ENCODE results near the gene GGNBP2.

The GGNBP2 gene

DNA sequence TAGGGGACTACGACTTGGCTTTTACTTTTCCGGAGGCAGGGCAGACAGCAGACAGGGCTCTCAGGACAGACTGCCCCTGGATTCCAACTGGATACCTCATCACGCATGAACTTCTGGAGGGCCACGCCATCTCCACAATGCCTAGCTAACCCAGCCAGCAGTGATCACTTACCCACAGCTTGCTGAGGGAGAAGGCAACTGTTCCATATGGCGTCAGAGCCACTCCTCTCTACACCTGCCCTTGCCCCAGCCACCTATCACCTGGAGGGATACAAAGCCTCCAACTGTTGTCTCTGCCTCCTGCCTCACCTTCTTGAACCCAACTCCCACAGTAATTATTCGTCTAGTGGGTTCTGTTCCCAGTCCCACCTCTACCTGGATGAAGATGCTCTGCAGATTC, 18.8 kb upstream of the GGNBP2 start:
- no peak for DNase-seq (ENCODE audit: low read depth in 1 of 2, low spot score in 1 of 2)
- TF ChIP-seq, protein P1, sequence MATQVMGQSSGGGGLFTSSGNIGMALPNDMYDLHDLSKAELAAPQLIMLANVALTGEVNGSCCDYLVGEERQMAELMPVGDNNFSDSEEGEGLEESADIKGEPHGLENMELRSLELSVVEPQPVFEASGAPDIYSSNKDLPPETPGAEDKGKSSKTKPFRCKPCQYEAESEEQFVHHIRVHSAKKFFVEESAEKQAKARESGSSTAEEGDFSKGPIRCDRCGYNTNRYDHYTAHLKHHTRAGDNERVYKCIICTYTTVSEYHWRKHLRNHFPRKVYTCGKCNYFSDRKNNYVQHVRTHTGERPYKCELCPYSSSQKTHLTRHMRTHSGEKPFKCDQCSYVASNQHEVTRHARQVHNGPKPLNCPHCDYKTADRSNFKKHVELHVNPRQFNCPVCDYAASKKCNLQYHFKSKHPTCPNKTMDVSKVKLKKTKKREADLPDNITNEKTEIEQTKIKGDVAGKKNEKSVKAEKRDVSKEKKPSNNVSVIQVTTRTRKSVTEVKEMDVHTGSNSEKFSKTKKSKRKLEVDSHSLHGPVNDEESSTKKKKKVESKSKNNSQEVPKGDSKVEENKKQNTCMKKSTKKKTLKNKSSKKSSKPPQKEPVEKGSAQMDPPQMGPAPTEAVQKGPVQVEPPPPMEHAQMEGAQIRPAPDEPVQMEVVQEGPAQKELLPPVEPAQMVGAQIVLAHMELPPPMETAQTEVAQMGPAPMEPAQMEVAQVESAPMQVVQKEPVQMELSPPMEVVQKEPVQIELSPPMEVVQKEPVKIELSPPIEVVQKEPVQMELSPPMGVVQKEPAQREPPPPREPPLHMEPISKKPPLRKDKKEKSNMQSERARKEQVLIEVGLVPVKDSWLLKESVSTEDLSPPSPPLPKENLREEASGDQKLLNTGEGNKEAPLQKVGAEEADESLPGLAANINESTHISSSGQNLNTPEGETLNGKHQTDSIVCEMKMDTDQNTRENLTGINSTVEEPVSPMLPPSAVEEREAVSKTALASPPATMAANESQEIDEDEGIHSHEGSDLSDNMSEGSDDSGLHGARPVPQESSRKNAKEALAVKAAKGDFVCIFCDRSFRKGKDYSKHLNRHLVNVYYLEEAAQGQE (IDR thresholded peaks at IDR 0.05; ENCODE audit: insufficient replicate concordance, low read depth), result no peak
- TF ChIP-seq POLR2AphosphoS5 (IDR thresholded peaks at IDR 0.05; ENCODE audit: low read depth) (no peak), GABPA (IDR thresholded peaks at IDR 0.05; ENCODE audit: low read depth) (no peak), SPI1 (IDR thresholded peaks at IDR 0.05; ENCODE audit: borderline replicate concordance, low read depth) (no peak)
- TF ChIP-seq, protein P2, sequence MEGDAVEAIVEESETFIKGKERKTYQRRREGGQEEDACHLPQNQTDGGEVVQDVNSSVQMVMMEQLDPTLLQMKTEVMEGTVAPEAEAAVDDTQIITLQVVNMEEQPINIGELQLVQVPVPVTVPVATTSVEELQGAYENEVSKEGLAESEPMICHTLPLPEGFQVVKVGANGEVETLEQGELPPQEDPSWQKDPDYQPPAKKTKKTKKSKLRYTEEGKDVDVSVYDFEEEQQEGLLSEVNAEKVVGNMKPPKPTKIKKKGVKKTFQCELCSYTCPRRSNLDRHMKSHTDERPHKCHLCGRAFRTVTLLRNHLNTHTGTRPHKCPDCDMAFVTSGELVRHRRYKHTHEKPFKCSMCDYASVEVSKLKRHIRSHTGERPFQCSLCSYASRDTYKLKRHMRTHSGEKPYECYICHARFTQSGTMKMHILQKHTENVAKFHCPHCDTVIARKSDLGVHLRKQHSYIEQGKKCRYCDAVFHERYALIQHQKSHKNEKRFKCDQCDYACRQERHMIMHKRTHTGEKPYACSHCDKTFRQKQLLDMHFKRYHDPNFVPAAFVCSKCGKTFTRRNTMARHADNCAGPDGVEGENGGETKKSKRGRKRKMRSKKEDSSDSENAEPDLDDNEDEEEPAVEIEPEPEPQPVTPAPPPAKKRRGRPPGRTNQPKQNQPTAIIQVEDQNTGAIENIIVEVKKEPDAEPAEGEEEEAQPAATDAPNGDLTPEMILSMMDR (IDR thresholded peaks at IDR 0.05; ENCODE audit: insufficient read depth, low read length), result no peak
- Histone ChIP-seq H3K4me3 (replicated peaks; ENCODE audit: insufficient read depth, low read length) (no peak overlapping the region), H3K27me3 (ENCODE audit: insufficient read depth, poor library complexity, severe bottlenecking) (no peaks in the 10 kb centered on the region), H3K27ac (replicated peaks) (no peak overlapping the region)

DNA sequence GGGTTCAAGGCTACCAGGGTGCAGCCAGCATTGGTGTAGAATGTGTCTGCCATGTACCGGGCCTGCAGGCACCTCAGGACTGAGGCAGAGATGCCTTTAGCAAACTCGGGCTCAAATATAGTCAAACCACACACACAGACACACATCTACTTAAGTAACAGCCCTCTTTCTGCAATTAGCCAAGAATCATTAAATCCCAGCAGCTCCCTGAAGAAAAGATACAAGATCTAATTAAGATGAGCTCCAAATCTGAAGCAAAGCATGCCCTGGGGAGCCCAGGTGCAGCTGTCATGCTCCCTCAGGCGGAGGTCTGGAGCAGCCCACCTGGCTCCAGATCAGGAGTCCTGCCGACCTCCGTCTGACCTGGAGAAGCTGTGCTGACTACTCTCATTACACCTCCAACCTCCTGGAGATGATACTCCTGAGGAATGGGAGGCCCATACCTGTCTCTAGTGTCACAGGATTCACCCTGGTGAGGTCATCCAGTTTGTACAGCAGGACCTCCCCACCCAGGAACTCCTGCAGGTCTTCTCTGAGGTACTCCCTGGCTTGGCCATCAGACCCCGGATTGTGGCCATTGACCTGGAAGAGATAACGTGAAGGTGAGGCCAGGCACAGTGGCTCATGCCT, 17.0 kb upstream of the GGNBP2 start:
- TF ChIP-seq POLR2AphosphoS5 (IDR thresholded peaks at IDR 0.05; ENCODE audit: low read depth) (no peak), GABPA (IDR thresholded peaks at IDR 0.05; ENCODE audit: low read depth) (no peak), SPI1 (IDR thresholded peaks at IDR 0.05; ENCODE audit: borderline replicate concordance, low read depth) (no peak)
- TF ChIP-seq, protein P1 (IDR thresholded peaks at IDR 0.05; ENCODE audit: insufficient replicate concordance, low read depth), result no peak
- TF ChIP-seq, protein P2 (IDR thresholded peaks at IDR 0.05; ENCODE audit: insufficient read depth, low read length), result no peak
- Histone ChIP-seq H3K27ac (replicated peaks) (no peak overlapping the region), H3K27me3 (ENCODE audit: insufficient read depth, poor library complexity, severe bottlenecking) (no peaks in the 10 kb centered on the region), H3K4me3 (replicated peaks; ENCODE audit: insufficient read depth, low read length) (no peak overlapping the region)
- DNase-seq (ENCODE audit: low read depth in 1 of 2, low spot score in 1 of 2), result no peak

DNA sequence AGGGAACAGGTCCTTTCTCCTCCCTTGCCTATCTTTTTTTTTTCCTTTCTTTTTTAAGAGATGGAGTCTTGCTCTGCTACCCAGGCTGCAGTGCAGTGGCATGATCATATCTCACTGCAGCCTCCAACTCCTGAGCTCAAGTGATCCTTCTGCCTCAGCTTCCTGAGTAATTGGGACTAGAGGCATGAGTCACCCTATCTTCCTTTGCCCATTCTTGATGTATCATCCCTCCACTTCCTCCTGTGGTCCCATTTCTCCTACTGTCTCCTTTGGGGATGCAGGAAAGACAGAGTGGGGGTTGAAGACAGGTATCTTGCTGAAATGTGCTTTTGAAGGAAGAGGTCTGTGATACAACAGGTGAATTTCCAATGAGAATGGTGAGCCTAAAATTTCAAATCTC, 15.6 kb upstream of the GGNBP2 start:
- Histone ChIP-seq H3K4me3 (replicated peaks; ENCODE audit: insufficient read depth, low read length) (no peak overlapping the region), H3K27me3 (ENCODE audit: insufficient read depth, poor library complexity, severe bottlenecking) (no peaks in the 10 kb centered on the region), H3K27ac (replicated peaks) (no peak overlapping the region)
- DNase-seq (ENCODE audit: low read depth in 1 of 2, low spot score in 1 of 2), result no peak
- TF ChIP-seq SPI1 (IDR thresholded peaks at IDR 0.05; ENCODE audit: borderline replicate concordance, low read depth) (no peak), POLR2AphosphoS5 (IDR thresholded peaks at IDR 0.05; ENCODE audit: low read depth) (no peak), GABPA (IDR thresholded peaks at IDR 0.05; ENCODE audit: low read depth) (no peak)
- TF ChIP-seq, protein P2 (IDR thresholded peaks at IDR 0.05; ENCODE audit: insufficient read depth, low read length), result no peak
- TF ChIP-seq, protein P1 (IDR thresholded peaks at IDR 0.05; ENCODE audit: insufficient replicate concordance, low read depth), result no peak
